H9 (cell line): ENCODE measurements around the gene HEATR5B. TPM values are rescaled to one million over a fixed set of nuclear protein-coding genes. Genes with fewer than 3 reads are reported as not detected.

Experiments used
- DNase-seq: peaks from one replicate; pipeline ENCODE4 v3.0.0-alpha.2; 2017
- H2AFZ ChIP-seq: one replicate; pipeline ENCODE4 v1.6.1; 2013; ENCODE audit warnings: mild to moderate bottlenecking, low read length, control low read depth, moderate library complexity
- H2AK5ac ChIP-seq: 2 replicates; pipeline ENCODE4 v1.6.1; 2013; ENCODE audit warnings: low read length, control low read depth, mixed read lengths; ENCODE audit not compliant: insufficient read length
- H2BK120ac ChIP-seq: one replicate; pipeline ENCODE4 v1.6.1; 2013; ENCODE audit warnings: low read depth, mild to moderate bottlenecking, low read length, control low read depth, inconsistent platforms; ENCODE audit not compliant: poor library complexity, severe bottlenecking
- H2BK12ac ChIP-seq: 2 replicates; pipeline ENCODE4 v1.6.1; 2013; ENCODE audit warnings: low read length, control low read depth, mixed read lengths, low read depth; ENCODE audit not compliant: insufficient read length
- H2BK15ac ChIP-seq: 2 replicates; pipeline ENCODE4 v1.6.1; 2013; ENCODE audit warnings: low read depth, low read length, control low read depth
- H2BK20ac ChIP-seq: one replicate; pipeline ENCODE4 v1.6.1; 2013; ENCODE audit warnings: low read depth, mild to moderate bottlenecking, low read length, control low read depth, inconsistent platforms; ENCODE audit not compliant: poor library complexity, severe bottlenecking
- H2BK5ac ChIP-seq: 2 replicates; pipeline ENCODE4 v1.6.1; 2013; ENCODE audit warnings: low read length, control low read depth, mixed read lengths; ENCODE audit not compliant: insufficient read length
- H3K14ac ChIP-seq: 2 replicates; pipeline ENCODE4 v1.6.1; 2013; ENCODE audit warnings: low read length, control low read depth; ENCODE audit not compliant: insufficient read depth
- H3K18ac ChIP-seq: 2 replicates; pipeline ENCODE4 v1.6.1; 2013; ENCODE audit warnings: low read depth, mild to moderate bottlenecking, mixed read lengths, low read length, control low read depth; ENCODE audit not compliant: insufficient read length
- H3K23ac ChIP-seq: 2 replicates; pipeline ENCODE4 v1.6.1; 2013; ENCODE audit warnings: low read length, control low read depth, mixed read lengths, low read depth; ENCODE audit not compliant: insufficient read length
- H3K23me2 ChIP-seq: 2 replicates; pipeline ENCODE4 v1.6.1; 2013; ENCODE audit warnings: low read depth, mild to moderate bottlenecking, mixed read lengths, low read length, control low read depth; ENCODE audit not compliant: insufficient read length, poor library complexity, severe bottlenecking
- H3K27ac ChIP-seq: 2 replicates; pipeline ENCODE4 v1.5.1; 2013; ENCODE audit warnings: low read length, control low read depth, mixed read lengths, low read depth; ENCODE audit not compliant: insufficient read length
- H3K27me3 ChIP-seq: 2 replicates; pipeline ENCODE4 v1.6.1; 2013; ENCODE audit warnings: low read length, control low read depth, inconsistent platforms; ENCODE audit not compliant: insufficient read depth
- H3K4ac ChIP-seq: 2 replicates; pipeline ENCODE4 v1.6.1; 2013; ENCODE audit warnings: low read depth, mild to moderate bottlenecking, control low read depth, inconsistent platforms, low read length, moderate library complexity
- H3K4me1 ChIP-seq: 2 replicates; pipeline ENCODE4 v1.6.1; 2013; ENCODE audit warnings: low read length, control low read depth, inconsistent platforms; ENCODE audit not compliant: insufficient read depth
- H3K4me2 ChIP-seq: 2 replicates; pipeline ENCODE4 v1.6.1; 2013; ENCODE audit warnings: low read length, control low read depth, mixed read lengths; ENCODE audit not compliant: insufficient read length, insufficient read depth
- H3K56ac ChIP-seq: 2 replicates; pipeline ENCODE4 v1.6.1; 2013; ENCODE audit warnings: low read depth, mild to moderate bottlenecking, mixed read lengths, low read length, control low read depth; ENCODE audit not compliant: insufficient read length
- H3K79me1 ChIP-seq: 2 replicates; pipeline ENCODE4 v1.6.1; 2013; ENCODE audit warnings: low read depth, mild to moderate bottlenecking, moderate library complexity, low read length, control low read depth, inconsistent platforms; ENCODE audit not compliant: insufficient read depth, poor library complexity, severe bottlenecking
- H3K79me2 ChIP-seq: 2 replicates; pipeline ENCODE4 v1.6.1; 2013; ENCODE audit warnings: low read length, control low read depth, inconsistent platforms; ENCODE audit not compliant: insufficient read depth
- H3K9ac ChIP-seq: 2 replicates; pipeline ENCODE4 v1.6.1; 2013; ENCODE audit warnings: low read length, control low read depth, mixed read lengths; ENCODE audit not compliant: insufficient read length; ENCODE audit errors: extremely low read depth
- H3K9me3 ChIP-seq: one replicate; pipeline ENCODE4 v1.6.1; 2013; ENCODE audit warnings: low read depth, low read length, inconsistent platforms; ENCODE audit not compliant: control insufficient read depth
- H3T11ph ChIP-seq: one replicate; pipeline ENCODE4 v1.6.1; 2013; ENCODE audit warnings: mild to moderate bottlenecking, low read length, control low read depth, inconsistent platforms
- H4K20me1 ChIP-seq: one replicate; pipeline ENCODE4 v1.6.1; 2013; ENCODE audit not compliant: control insufficient read depth, insufficient read length, insufficient read depth
- H4K5ac ChIP-seq: 2 replicates; pipeline ENCODE4 v1.6.1; 2013; ENCODE audit warnings: low read depth, mild to moderate bottlenecking, mixed read lengths, low read length, control low read depth; ENCODE audit not compliant: insufficient read length
- H4K8ac ChIP-seq: replicated peaks from 2 replicates; pipeline ENCODE4 v1.6.1; 2013; ENCODE audit warnings: low read length, control low read depth, mixed read lengths, low read depth; ENCODE audit not compliant: insufficient read length
- H4K91ac ChIP-seq: 2 replicates; pipeline ENCODE4 v1.6.1; 2013; ENCODE audit warnings: low read depth, mild to moderate bottlenecking, moderate library complexity, mixed read lengths, low read length, control low read depth; ENCODE audit not compliant: insufficient read length
- H3K27ac Mint-ChIP-seq, 3 experiments: 2 replicates in 2 of 3; 3 replicates in 1 of 3; pipeline ENCODE4 v1.8.0; 2020 to 2021; ENCODE audit warnings: mixed read lengths in 3 of 3, mild to moderate bottlenecking in 1 of 3, moderate library complexity in 1 of 3
- H3K27me3 Mint-ChIP-seq: 2 replicates; pipeline ENCODE4 v1.8.0; 2021; ENCODE audit warnings: low read depth, mild to moderate bottlenecking, moderate library complexity, mixed read lengths
- H3K36me3 Mint-ChIP-seq, 3 experiments: 2 replicates in 2 of 3; 3 replicates in 1 of 3; pipeline ENCODE4 v1.8.0; 2020 to 2021; ENCODE audit warnings: low read depth in 3 of 3, mixed read lengths in 3 of 3; ENCODE audit not compliant: insufficient read depth in 1 of 3
- H3K4me1 Mint-ChIP-seq, 2 experiments: 2 replicates each; pipeline ENCODE4 v1.8.0; 2020; ENCODE audit warnings: mixed read lengths in 2 of 2
- H3K4me3 Mint-ChIP-seq, 2 experiments: 2 replicates in 1 of 2; 3 replicates in 1 of 2; pipeline ENCODE4 v1.8.0; 2020 to 2021; ENCODE audit warnings: mild to moderate bottlenecking in 2 of 2, mixed read lengths in 2 of 2, moderate library complexity in 1 of 2
- H3K9me3 Mint-ChIP-seq, 2 experiments: 2 replicates in 1 of 2; 3 replicates in 1 of 2; pipeline ENCODE4 v1.8.0; 2020; ENCODE audit warnings: mild to moderate bottlenecking in 2 of 2, mixed read lengths in 2 of 2, moderate library complexity in 1 of 2
- WGBS: extraction: QIAGEN DNeasy Blood & Tissue Kit; methylation state at CpG from one replicate; pipeline ENCODE4 v1.1.7; 2013; ENCODE audit warnings: missing lambda C conversion rate, low lambda C conversion rate, mixed read lengths; ENCODE audit not compliant: insufficient read length; ENCODE audit errors: extremely low coverage; 5-methylcytosine and 5-hydroxymethylcytosine counted together
- total RNA-seq: library from RNA; stranded (reverse); gene quantifications from 2 replicates; pipeline ENCODE4 v1.2.1, GENCODE V29; 2021
- TF ChIP-seq, protein P1 (sequence below): fragments of 200-600 bp; sonication (generic); conservative IDR thresholded peaks from 3 replicates; pipeline ENCODE4 v1.8.0; 2021; ENCODE audit warnings: antibody characterized with exemption, mild to moderate bottlenecking

HEATR5B gene
- total RNA-seq, 1 experiment from 2014 or later: 14.0 TPM

DNA sequence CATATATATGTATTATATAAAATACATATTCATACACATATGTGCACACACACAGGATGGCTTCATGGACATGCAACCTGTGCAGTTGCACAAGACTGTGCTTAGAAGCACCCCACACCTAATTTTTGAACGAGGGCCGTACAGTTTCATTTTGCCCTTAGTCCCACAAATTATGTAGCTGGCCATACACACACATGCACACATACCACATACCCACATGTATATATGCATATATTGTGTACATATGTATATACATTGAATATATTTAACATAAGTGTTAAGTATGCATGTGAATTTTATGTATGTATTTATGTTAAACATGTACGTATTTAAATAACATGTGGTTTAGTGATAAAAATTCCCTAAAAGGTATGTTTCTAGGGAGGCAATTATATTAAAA is 18.4 kb upstream of the HEATR5B start:
- Histone ChIP-seq H3K23me2 (no peaks in the 10 kb centered on the region), H3K4me1 (no peaks in the 10 kb centered on the region), H3K23ac (no peak overlapping the region), H3K27me3 (no peaks in the 10 kb centered on the region), H3K14ac (no peak overlapping the region), H3T11ph (no peak overlapping the region), H2AFZ (no peak overlapping the region), H3K56ac (no peak overlapping the region), H3K9me3 (no peaks in the 10 kb centered on the region), H3K79me2 (no peaks in the 10 kb centered on the region), H2BK5ac (no peak overlapping the region), H2BK12ac (no peak overlapping the region), H4K8ac (no peak overlapping the region), H3K4ac (no peak overlapping the region), H4K91ac (no peak overlapping the region), H2AK5ac (no peak overlapping the region), H2BK20ac (no peak overlapping the region), H3K27ac (no peak overlapping the region), H2BK15ac (no peak overlapping the region), H4K20me1 (no peaks in the 10 kb centered on the region), H3K79me1 (no peaks in the 10 kb centered on the region), H3K18ac (no peak overlapping the region), H3K9ac (no peak overlapping the region), H2BK120ac (no peak overlapping the region), H3K4me2 (no peak overlapping the region), H4K5ac (no peak overlapping the region)
- Mint-ChIP-seq H3K9me3 (no peaks in the 10 kb centered on the region), H3K4me1 (peaks cover 11 to 20% of the 10 kb centered on the region in 2 experiments), H3K36me3 (peaks cover 3 to 34% (median 23%) of the 10 kb centered on the region in 3 experiments; a peak in 5 of 7 replicates), H3K27ac (no peak overlapping the region), H3K27me3 (no peaks in the 10 kb centered on the region), H3K4me3 (no peak overlapping the region)
- TF ChIP-seq, protein P1, sequence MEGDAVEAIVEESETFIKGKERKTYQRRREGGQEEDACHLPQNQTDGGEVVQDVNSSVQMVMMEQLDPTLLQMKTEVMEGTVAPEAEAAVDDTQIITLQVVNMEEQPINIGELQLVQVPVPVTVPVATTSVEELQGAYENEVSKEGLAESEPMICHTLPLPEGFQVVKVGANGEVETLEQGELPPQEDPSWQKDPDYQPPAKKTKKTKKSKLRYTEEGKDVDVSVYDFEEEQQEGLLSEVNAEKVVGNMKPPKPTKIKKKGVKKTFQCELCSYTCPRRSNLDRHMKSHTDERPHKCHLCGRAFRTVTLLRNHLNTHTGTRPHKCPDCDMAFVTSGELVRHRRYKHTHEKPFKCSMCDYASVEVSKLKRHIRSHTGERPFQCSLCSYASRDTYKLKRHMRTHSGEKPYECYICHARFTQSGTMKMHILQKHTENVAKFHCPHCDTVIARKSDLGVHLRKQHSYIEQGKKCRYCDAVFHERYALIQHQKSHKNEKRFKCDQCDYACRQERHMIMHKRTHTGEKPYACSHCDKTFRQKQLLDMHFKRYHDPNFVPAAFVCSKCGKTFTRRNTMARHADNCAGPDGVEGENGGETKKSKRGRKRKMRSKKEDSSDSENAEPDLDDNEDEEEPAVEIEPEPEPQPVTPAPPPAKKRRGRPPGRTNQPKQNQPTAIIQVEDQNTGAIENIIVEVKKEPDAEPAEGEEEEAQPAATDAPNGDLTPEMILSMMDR: no peak
- no CpG with 5 or more reads among the region's 3 CpGs for WGBS
- no peak for DNase-seq
